ENCODE results near the gene MLC1. TPM values are rescaled to one million over a fixed set of nuclear protein-coding genes. Genes with fewer than 3 reads are reported as not detected.
A peak's percentile ranks its signal among the peaks of the same experiment; 100 is the strongest.

MLC1 gene
- total RNA-seq, 4 donors from 2014 or later, result 0.07 to 0.13 TPM; not detected in 2

DNA sequence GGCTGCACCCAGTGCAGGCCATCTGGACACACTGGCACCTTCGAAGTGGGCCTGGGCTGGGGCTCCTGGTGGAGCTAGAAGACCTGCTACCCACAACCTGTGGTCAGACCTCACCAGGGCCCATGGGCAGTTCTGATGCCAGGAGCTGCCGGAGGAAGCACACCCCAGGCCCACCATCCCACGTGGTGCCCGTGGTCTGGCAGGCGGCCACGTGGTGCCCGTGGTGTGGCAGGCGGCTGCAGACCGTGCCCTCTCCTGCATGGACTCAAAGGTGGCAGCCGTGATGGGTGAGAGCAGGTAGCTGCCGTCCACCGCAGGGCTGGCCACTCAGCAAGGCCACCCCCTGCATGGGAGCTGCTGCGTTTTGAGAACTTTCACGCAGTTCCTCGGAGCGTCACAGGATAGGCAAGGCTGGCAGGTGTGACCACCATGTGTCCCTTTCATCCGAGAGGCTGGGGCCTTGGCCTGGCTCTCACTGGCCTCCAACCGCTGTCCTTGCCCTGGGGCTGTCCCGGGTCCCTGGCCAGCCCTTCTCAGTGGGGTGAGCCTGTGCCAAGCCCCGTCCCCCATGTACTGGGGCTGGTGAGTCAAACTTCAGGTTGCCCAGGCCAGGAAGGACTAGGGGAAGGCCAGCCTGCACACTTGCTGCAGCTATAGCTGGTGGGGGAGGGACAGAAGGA, 68.8 kb downstream of the MLC1 start:
- no CpG with 5 or more reads among the region's 20 CpGs for WGBS, 2 donors (ENCODE audit: low coverage in 1 of 2)
- no peak for TF ChIP-seq POLR2A (IDR thresholded peaks at IDR 0.05)
- no peak for TF ChIP-seq EP300 (IDR thresholded peaks at IDR 0.05)
- no peak for TF ChIP-seq POLR2AphosphoS5 (IDR thresholded peaks at IDR 0.05)
- TF ChIP-seq, protein P1, sequence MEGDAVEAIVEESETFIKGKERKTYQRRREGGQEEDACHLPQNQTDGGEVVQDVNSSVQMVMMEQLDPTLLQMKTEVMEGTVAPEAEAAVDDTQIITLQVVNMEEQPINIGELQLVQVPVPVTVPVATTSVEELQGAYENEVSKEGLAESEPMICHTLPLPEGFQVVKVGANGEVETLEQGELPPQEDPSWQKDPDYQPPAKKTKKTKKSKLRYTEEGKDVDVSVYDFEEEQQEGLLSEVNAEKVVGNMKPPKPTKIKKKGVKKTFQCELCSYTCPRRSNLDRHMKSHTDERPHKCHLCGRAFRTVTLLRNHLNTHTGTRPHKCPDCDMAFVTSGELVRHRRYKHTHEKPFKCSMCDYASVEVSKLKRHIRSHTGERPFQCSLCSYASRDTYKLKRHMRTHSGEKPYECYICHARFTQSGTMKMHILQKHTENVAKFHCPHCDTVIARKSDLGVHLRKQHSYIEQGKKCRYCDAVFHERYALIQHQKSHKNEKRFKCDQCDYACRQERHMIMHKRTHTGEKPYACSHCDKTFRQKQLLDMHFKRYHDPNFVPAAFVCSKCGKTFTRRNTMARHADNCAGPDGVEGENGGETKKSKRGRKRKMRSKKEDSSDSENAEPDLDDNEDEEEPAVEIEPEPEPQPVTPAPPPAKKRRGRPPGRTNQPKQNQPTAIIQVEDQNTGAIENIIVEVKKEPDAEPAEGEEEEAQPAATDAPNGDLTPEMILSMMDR (IDR thresholded peaks at IDR 0.05), result no peak
- peaks cover 87% of the 10 kb centered on the region for H3K27me3 ChIP-seq

DNA sequence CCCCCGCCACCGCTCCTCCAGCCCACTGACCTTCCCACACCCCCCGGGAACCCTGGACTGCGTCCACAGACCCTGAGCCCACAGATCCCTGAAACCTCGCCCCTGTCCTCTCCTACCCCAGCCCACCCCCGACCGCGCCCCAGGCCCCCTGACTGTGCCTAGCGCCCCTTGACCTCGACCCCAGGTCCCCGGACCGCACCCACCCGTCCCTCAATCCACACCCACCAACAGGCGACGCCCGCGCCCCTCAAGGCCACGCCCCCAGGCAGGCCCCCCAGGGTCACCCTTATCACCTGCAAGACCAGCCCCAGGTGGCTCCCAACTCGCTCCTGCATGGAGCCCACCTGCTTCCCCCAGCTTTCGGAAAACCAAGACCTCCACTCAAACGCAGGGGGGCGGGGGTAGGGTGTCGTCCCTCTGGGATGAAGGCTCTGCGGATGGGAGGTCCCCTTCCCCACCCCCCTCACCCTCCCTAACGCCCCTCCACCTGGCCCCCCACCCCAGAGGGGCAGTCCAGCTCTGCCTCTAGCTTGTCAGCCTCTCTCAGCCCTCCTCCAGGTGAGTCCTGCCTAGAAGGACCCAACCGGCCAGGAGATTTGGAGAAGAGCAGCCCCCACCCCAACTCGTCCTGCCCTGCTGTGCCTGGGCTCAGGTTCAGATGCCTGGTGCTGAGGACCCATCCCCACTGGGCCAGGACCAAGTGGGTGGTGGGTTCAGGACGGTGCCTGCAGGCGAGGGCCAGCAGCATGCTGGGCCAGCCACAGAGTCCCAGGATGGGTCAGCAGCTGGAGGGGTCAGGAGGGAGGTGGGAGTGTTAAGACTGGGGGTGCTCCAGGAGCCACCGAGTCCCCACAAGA, 69.5 kb downstream of the MLC1 start:
- Histone ChIP-seq H3K4me1 (peaks cover 0 to 22% (median 5%) of the 10 kb centered on the region in 3 donors), H3K27ac (no peak overlapping the region), H3K27me3 (peaks cover 87% of the 10 kb centered on the region), H3K4me3 (no peak overlapping the region), H3K36me3 (no peaks in the 10 kb centered on the region), H3K9me3 (no peaks in the 10 kb centered on the region)
- ATAC-seq, result no peak
- no peak for TF ChIP-seq EP300 (IDR thresholded peaks at IDR 0.05)
- no peak for TF ChIP-seq POLR2A (IDR thresholded peaks at IDR 0.05)
- no peak for TF ChIP-seq POLR2AphosphoS5 (IDR thresholded peaks at IDR 0.05)
- TF ChIP-seq, protein P1 (IDR thresholded peaks at IDR 0.05), result no peak
- 20% methylated on average over 1 of the region's 30 CpGs; no CpG with 5 or more reads in 1 of the 2 donors for WGBS, 2 donors (ENCODE audit: low coverage in 1 of 2)

More for the DNA sequence above, 68.8 kb downstream of the MLC1 start:
- peaks cover 0 to 14% (median 5%) of the 10 kb centered on the region in 3 donors for H3K4me1 ChIP-seq
- ATAC-seq, result no peak
- H3K4me3 ChIP-seq, result no peak overlapping the region
- H3K27ac ChIP-seq, result no peak overlapping the region
- H3K36me3 ChIP-seq, result no peaks in the 10 kb centered on the region
- no peaks in the 10 kb centered on the region for H3K9me3 ChIP-seq

DNA sequence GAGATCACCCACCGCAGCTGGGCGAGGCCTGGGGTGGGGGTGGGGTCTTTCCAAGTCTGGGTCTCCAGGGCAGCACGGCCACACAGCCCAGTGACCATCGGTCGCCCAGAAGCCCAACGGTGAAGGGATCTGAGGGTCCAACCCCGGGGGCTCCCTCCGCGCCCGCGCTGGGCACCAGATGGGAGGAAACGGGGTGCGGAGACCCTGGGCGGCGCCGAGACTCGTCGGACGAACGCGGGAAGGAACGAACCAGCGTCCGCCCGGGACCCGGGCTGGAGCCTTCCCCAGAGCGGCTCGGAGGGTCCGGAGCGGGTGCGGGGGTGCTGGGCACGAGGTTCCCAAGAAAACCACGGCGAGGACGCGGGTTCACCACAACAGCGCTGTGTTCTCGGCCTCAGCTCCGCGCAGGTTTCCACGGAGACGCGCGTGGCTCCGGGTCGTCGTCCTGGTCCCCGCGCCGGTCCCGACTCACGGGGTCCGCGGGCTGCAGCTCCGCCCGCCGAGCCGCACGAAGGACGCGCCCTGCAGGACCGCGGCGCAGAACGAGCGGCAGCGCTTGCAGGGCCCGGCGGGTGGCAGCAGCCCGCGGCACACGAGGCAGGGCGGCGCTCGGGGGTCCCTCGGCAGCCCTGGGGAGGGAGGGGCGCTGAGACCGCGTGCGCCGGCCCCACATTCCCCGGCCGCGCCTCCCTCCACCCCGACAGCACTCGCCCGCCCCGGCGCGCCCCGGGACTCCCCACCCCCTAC, 70.4 kb downstream of the MLC1 start:
- Histone ChIP-seq H3K9me3 (no peaks in the 10 kb centered on the region), H3K36me3 (no peaks in the 10 kb centered on the region), H3K4me3 (peak overlapping the region in 1 of 2 donors; percentile 10), H3K27ac (no peak overlapping the region), H3K27me3 (peaks cover 95% of the 10 kb centered on the region), H3K4me1 (peaks cover 0 to 27% (median 5%) of the 10 kb centered on the region in 3 donors)
- no peak for ATAC-seq
- no CpG with 5 or more reads among the region's 91 CpGs for WGBS, 2 donors (ENCODE audit: low coverage in 1 of 2)
- TF ChIP-seq EP300 (IDR thresholded peaks at IDR 0.05) (no peak), POLR2AphosphoS5 (IDR thresholded peaks at IDR 0.05) (no peak), POLR2A (IDR thresholded peaks at IDR 0.05) (no peak)
- TF ChIP-seq, protein P1 (IDR thresholded peaks at IDR 0.05), result no peak

DNA sequence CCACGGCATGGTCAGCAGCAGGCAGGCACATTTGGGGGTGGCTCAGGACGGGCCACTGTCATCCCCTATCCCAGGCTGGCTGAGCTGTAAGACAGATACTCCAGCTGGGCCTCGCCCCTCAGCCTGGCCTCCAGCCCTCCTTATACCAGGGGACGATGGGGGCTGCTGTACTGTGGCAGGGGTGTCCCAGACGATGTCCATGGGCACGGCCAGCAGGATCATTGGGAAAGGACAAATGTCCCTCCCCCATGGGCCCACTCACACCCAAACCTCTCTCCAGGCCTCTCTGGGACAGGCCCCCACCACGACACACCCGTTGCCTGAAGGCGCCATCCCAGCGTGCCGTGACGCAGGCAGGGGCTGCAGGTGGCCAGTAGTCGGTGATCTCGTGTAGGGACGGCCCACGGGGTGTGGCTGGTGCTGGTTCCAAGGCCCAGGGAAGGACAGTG, 71.1 kb downstream of the MLC1 start:
- Histone ChIP-seq H3K4me1 (peaks cover 0 to 27% (median 5%) of the 10 kb centered on the region in 3 donors), H3K27me3 (peaks cover 96% of the 10 kb centered on the region), H3K9me3 (no peaks in the 10 kb centered on the region), H3K36me3 (no peaks in the 10 kb centered on the region), H3K4me3 (no peak overlapping the region), H3K27ac (no peak overlapping the region)
- TF ChIP-seq POLR2AphosphoS5 (IDR thresholded peaks at IDR 0.05), result no peak
- TF ChIP-seq POLR2A (IDR thresholded peaks at IDR 0.05), result no peak
- TF ChIP-seq EP300 (IDR thresholded peaks at IDR 0.05), result no peak
- TF ChIP-seq, protein P1 (IDR thresholded peaks at IDR 0.05), result no peak
- WGBS, 2 donors (ENCODE audit: low coverage in 1 of 2), result no CpG with 5 or more reads among the region's 16 CpGs
- no peak for ATAC-seq

All from gastroesophageal sphincter (tissue), 4 donors.